IPS-15b (cell line): ENCODE results near the gene TMEM141.

Experiments
- H3K27me3 ChIP-seq: one replicate; pipeline ENCODE4 v1.6.1; 2013; ENCODE audit warnings: low read length; ENCODE audit not compliant: control insufficient read depth, insufficient read depth
- H3K36me3 ChIP-seq: one replicate; pipeline ENCODE4 v1.6.1; 2013; ENCODE audit warnings: low read length; ENCODE audit not compliant: control insufficient read depth, insufficient read depth
- H3K4me1 ChIP-seq: one replicate; pipeline ENCODE4 v1.6.1; 2013; ENCODE audit warnings: mild to moderate bottlenecking, low read length; ENCODE audit not compliant: control insufficient read depth, insufficient read depth
- H3K4me3 ChIP-seq: one replicate; pipeline ENCODE4 v1.5.1; 2013; ENCODE audit warnings: low read depth, low read length
- H3K9ac ChIP-seq: one replicate; pipeline ENCODE4 v1.6.1; 2013; ENCODE audit warnings: low read depth, mild to moderate bottlenecking, low read length
- H3K9me3 ChIP-seq: one replicate; pipeline ENCODE4 v1.6.1; 2013; ENCODE audit warnings: mild to moderate bottlenecking, low read length; ENCODE audit not compliant: control insufficient read depth, insufficient read depth

The TMEM141 gene

DNA sequence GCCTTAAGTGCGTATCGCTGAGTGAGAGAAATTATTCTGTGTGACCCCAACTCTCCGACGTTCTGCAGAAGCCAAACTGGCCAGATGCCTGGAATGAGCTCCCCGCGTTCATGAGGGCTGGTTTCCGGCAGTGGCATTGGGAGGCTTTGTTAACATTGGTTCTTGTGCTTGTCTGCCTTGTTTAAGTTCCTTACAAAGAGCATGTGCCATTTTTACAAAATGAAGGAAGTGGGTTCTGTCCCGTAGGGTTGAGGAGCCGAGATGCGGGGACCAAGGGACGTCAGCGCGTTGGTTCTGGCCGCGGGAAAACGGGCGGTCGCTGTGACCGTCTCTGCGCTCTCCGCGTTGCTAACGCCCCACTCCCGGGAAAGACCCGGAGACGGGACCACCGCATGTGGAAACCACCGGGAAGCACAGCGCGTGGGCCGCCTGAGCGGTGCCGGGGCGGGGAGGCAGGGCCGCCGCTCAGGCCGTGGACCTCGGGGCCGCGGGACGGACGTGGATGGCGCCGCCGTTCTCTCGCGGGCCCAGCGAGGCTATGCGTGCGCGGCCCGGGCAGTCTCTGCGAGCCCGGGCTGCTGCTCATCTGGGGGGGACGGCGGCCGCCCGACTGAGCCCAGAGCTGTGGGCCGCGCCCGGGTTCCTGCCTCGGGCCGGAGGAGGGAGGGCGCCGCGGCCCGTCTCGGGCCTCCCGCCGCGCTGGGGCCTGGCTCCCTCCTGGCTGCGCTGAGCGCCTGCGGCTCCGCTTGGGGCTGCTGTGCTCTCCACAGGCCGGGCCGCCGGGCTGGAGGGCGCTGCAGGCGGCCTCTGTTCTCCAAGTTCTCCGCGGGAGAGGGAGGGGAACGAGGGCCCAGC lies 30.1 kb downstream of the TMEM141 start:
- Histone ChIP-seq H3K4me3 (peak overlapping the region; percentile 20), H3K9ac (peak overlapping the region; percentile 57), H3K36me3 (peaks cover 19% of the 10 kb centered on the region), H3K27me3 (no peaks in the 10 kb centered on the region), H3K9me3 (no peaks in the 10 kb centered on the region), H3K4me1 (no peaks in the 10 kb centered on the region)

DNA sequence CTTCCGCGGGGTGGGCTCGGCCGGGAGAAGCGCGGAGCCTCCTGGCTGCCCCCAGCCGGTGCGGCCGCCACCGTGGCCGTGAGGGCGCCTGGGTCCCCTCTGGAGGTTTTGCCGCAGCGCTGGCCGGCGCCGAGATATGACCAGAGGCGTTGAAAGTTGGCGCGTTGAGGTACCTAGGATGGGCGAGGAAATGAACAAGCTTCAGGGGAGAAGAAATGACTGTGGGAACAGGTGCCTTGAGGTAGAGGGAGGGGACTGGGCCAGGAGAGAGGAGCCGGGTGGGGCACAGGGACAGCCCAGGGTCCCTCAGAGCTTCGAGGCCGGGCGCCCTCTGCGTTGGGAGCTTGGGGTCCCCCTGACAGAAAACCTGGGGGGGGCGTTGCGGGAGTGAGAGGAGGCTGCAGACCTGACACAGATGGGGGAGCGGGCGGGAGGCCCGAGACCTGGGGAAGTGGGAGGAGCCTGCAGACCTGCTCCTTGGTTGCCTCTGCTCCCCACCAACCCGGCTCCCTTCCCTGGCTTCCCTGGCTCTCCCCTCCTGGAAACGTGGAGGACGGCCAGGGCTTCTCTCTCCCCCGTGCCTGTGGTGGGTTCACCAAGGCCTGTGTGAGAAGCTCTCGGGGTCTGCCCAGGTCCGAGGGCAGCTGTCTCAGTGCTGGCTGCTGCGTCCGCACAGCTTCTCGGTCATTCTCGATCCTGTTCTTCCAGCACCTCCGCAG lies 30.8 kb downstream of the TMEM141 start:
- H3K9ac ChIP-seq, result peak overlapping the region; percentile 57
- peaks cover 26% of the 10 kb centered on the region for H3K36me3 ChIP-seq
- no peaks in the 10 kb centered on the region for H3K27me3 ChIP-seq
- H3K9me3 ChIP-seq, result no peaks in the 10 kb centered on the region
- H3K4me1 ChIP-seq, result no peaks in the 10 kb centered on the region
- H3K4me3 ChIP-seq, result peak overlapping the region; percentile 20

GRCh38 chr9:136823136-136824046 lies 32.2 kb downstream of the TMEM141 start:
- Histone ChIP-seq H3K27me3 (no peaks in the 10 kb centered on the region), H3K4me3 (no peak overlapping the region), H3K9me3 (no peaks in the 10 kb centered on the region), H3K9ac (no peak overlapping the region), H3K36me3 (peaks cover 28% of the 10 kb centered on the region), H3K4me1 (no peaks in the 10 kb centered on the region)

DNA sequence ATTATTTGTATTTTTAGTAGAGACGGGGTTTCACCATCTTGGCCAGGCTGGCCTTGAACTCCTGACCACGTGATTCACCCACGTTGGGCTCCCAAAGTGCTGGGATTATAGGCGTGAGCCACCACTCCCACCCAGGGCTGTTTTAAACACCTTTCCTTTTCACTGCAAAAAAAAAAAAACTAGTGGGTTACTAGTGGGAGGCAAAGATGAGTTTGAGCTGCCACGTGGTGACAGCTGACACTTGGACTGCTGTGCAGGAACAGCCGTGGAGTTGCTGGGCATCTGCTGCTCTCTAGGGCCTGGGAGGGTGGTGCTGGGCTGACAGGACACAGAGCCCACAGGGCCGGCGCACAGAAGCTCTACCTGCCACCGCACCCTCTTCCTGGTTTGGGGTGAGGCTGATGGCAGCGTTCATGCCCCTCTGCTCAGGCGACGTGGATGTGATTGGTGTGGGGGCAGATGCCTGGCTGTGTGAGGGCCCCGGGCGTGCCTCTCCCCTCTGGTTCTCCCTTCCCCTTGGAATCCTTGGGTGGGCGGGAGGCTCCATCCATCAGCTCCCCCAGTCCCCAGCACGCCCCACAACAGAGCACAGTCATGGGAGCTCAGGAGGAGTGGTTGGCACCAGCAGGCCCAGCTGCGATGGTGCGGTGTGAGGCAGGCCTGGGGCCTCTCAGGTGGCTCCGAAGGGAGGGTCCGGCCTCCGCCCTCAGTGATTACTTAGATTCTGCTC lies 33.5 kb downstream of the TMEM141 start:
- H3K27me3 ChIP-seq, result no peaks in the 10 kb centered on the region
- H3K9ac ChIP-seq, result no peak overlapping the region
- no peaks in the 10 kb centered on the region for H3K4me1 ChIP-seq
- H3K9me3 ChIP-seq, result no peaks in the 10 kb centered on the region
- peaks cover 39% of the 10 kb centered on the region for H3K36me3 ChIP-seq
- no peak overlapping the region for H3K4me3 ChIP-seq

- Histone ChIP-seq H3K27me3 (no peaks in the 10 kb centered on the region), H3K4me1 (no peaks in the 10 kb centered on the region), H3K9me3 (no peaks in the 10 kb centered on the region), H3K9ac (no peak overlapping the region), H3K36me3 (peaks cover 48% of the 10 kb centered on the region), H3K4me3 (no peak overlapping the region)
These were observed 34.4 kb downstream of the TMEM141 start for GRCh38 chr9:136825295-136826187.

DNA sequence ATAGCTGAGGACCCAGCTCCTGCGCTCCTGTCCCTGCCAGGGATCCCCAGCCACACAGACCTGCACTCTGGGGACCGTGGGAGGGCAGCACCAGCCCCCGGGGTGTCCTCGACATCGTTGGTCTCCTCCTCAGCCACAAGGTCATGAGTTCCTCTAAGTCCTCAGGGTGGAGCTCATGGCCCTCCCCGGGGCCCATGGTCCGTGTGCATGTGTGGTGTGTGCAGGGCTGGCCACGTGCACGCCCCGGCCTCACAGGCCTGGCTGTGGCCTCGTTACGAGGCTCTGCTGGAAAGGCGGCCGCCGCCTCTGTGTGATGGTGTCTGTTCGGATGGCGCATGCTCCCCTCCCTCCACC lies 35.0 kb downstream of the TMEM141 start:
- no peak overlapping the region for H3K9ac ChIP-seq
- no peaks in the 10 kb centered on the region for H3K27me3 ChIP-seq
- H3K36me3 ChIP-seq, result peaks cover 53% of the 10 kb centered on the region
- H3K4me3 ChIP-seq, result no peak overlapping the region
- H3K4me1 ChIP-seq, result no peaks in the 10 kb centered on the region
- no peaks in the 10 kb centered on the region for H3K9me3 ChIP-seq

DNA sequence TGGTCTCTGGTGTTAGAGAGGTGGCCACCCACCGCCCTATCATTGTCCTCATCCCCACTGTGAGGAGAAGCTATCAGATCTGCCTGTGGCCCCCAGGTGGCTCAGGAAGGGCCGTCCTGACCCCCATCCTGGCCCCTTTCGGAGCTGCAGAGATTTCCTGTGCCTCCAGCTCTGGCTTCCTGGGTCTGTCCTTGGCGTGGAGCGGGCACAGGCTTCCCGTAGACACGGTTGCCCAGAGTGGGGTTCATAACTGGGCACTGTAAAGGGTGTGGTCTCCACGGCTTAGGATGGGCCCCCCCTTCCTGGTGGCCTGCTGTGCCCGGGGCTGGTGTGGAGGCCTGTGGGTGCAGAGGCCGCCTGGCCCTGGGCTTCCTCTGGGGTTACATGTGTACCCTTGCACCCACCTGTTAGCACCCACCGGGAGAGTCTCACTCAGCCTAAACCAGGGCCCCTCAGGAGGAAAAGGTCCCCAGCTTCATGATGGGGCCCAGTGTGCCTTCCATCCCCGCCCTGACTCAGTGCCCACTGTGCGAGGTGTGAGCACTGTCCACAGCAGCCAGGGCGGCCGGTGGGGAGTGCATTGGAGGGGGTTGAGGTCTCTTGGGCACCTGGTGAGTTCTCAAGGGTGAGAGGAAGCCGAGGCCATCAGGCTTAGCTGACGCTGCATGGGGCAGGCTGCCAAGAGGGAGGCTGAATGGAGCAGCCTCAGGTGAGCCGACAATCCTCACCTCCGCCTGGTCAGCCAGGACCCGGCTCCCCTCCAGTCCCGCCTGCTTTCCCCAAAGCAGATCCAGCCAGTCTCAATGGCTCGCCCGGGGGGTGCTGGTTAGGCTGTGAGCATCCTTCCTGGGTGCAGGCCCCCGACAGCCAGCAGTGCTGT lies 35.8 kb downstream of the TMEM141 start:
- H3K9me3 ChIP-seq, result no peaks in the 10 kb centered on the region
- no peak overlapping the region for H3K9ac ChIP-seq
- H3K4me1 ChIP-seq, result no peaks in the 10 kb centered on the region
- H3K4me3 ChIP-seq, result no peak overlapping the region
- H3K27me3 ChIP-seq, result no peaks in the 10 kb centered on the region
- peaks cover 60% of the 10 kb centered on the region for H3K36me3 ChIP-seq

DNA sequence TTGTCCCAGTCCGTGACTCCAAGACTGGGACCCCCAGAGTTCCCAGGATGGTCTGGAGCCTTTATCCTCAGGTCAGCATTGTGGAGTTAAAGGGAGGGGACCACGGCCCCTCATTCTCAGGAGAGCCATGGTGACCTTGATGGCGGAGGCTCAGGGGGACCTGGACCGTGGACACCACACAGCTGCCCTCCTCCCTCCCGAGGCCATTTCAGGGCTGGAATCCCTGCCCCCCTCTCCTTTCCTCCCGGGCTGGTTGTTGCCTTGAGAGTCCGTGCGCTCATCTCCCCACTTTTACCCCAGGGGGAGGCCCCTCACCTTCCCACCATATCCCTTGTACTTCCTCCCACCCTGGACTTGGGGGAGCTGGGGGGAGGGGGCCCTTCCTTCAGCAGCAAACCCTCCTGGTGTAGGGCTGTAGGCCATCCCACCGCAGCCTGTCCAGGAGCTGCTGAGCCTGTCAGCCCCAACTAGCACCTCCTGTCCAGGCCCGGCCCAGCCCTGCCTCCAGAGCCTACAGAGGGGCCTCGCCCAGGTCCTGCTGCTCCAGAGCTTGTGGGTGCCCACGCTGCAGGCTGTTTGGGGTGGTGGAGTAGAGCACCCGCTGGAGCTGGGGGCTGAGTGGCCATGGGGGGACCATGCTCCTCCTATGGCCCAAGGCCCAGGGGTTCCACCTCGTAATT lies 36.8 kb downstream of the TMEM141 start:
- no peaks in the 10 kb centered on the region for H3K4me1 ChIP-seq
- no peaks in the 10 kb centered on the region for H3K27me3 ChIP-seq
- H3K9me3 ChIP-seq, result no peaks in the 10 kb centered on the region
- no peak overlapping the region for H3K9ac ChIP-seq
- H3K36me3 ChIP-seq, result peaks cover 65% of the 10 kb centered on the region
- H3K4me3 ChIP-seq, result no peak overlapping the region

GRCh38 chr9:136828474-136829140 lies 37.5 kb downstream of the TMEM141 start:
- Histone ChIP-seq H3K9ac (no peak overlapping the region), H3K27me3 (no peaks in the 10 kb centered on the region), H3K4me3 (no peak overlapping the region), H3K36me3 (peaks cover 61% of the 10 kb centered on the region), H3K4me1 (no peaks in the 10 kb centered on the region), H3K9me3 (no peaks in the 10 kb centered on the region)
